Activated T-cell treated with anti-CD3 and anti-CD28 coated beads for 4 hours (primary cell): Measurements from ENCODE around the gene SAC3D1.

Experiments
- DNase-seq: peaks from one replicate; pipeline ENCODE4 v3.0.0-alpha.2; 2020

The SAC3D1 gene

GRCh38 chr11:65027213-65028067, 13.6 kb upstream of the SAC3D1 start, which contains the start of gene SNX15:
TSS of gene SNX15 (plus strand) at chr11:65027439. CDS start at chr11:65027538, 99 bp downstream.
- DNase-seq: peak; percentile 89

- no peak for DNase-seq
Observed at GRCh38 chr11:65032216-65032615, 8.8 kb upstream of the SAC3D1 start.

GRCh38 chr11:65034423-65034822, 6.6 kb upstream of the SAC3D1 start:
- no peak for DNase-seq

GRCh38 chr11:65035579-65035978, 5.4 kb upstream of the SAC3D1 start:
- DNase-seq: no peak

- DNase-seq: no peak
Observed at GRCh38 chr11:65036931-65037330, 4.1 kb upstream of the SAC3D1 start.

GRCh38 chr11:65040520-65040846, 527 bp upstream of the SAC3D1 start:
- DNase-seq: no peak

GRCh38 chr11:65042891-65043290, 1.9 kb downstream of the SAC3D1 start:
- no peak for DNase-seq

GRCh38 chr11:65043881-65044501, 3.0 kb downstream of the SAC3D1 start:
- no peak for DNase-seq

GRCh38 chr11:65045061-65045460, 4.1 kb downstream of the SAC3D1 start:
- DNase-seq: no peak

- no peak for DNase-seq
Observed at GRCh38 chr11:65045728-65046127, 4.7 kb downstream of the SAC3D1 start.

- no peak for DNase-seq
Observed at GRCh38 chr11:65047581-65048422, 6.8 kb downstream of the SAC3D1 start.

GRCh38 chr11:65051398-65051858, 10.4 kb downstream of the SAC3D1 start:
- DNase-seq: no peak

GRCh38 chr11:65053827-65054508, 13.0 kb downstream of the SAC3D1 start:
- peak; percentile 18 for DNase-seq

GRCh38 chr11:65055538-65055937, 14.5 kb downstream of the SAC3D1 start:
- DNase-seq: no peak

- no peak for DNase-seq
Observed at GRCh38 chr11:65056999-65057398, 16.0 kb downstream of the SAC3D1 start.

GRCh38 chr11:65057526-65057925, 16.5 kb downstream of the SAC3D1 start:
- no peak for DNase-seq

GRCh38 chr11:65058012-65058411, 17.0 kb downstream of the SAC3D1 start:
- DNase-seq: no peak

- no peak for DNase-seq
Observed at GRCh38 chr11:65058419-65059054, 17.5 kb downstream of the SAC3D1 start, which contains the start of gene NAALADL1. TSS of gene NAALADL1 (minus strand) at chr11:65058553. CDS start at chr11:65058521, 32 bp downstream.

GRCh38 chr11:65059523-65059922, 18.5 kb downstream of the SAC3D1 start:
- DNase-seq: no peak

GRCh38 chr11:65059959-65060824, 19.2 kb downstream of the SAC3D1 start:
- DNase-seq: no peak

- DNase-seq: no peak
Observed at GRCh38 chr11:65060913-65061408, 20.0 kb downstream of the SAC3D1 start.
